Neural crest cell (in vitro differentiated cells): ENCODE data around the gene ARMC6. TPM values are rescaled to one million over a fixed set of nuclear protein-coding genes. Genes with fewer than 3 reads are reported as not detected.

Experiments used
- DNase-seq: peaks from one replicate; pipeline ENCODE4 v3.0.0; 2021; ENCODE audit warnings: low read depth, mixed read lengths, low spot score
- H3K27ac Mint-ChIP-seq: one replicate; pipeline ENCODE4 v1.8.0; 2021; ENCODE audit warnings: mild to moderate bottlenecking, mixed read lengths; ENCODE audit not compliant: unreplicated experiment
- H3K27me3 Mint-ChIP-seq: 2 replicates; pipeline ENCODE4 v1.8.0; 2021; ENCODE audit warnings: low read depth, mild to moderate bottlenecking, mixed read lengths
- H3K36me3 Mint-ChIP-seq: 2 replicates; pipeline ENCODE4 v1.8.0; 2021; ENCODE audit warnings: low read depth, mild to moderate bottlenecking, mixed read lengths
- H3K4me1 Mint-ChIP-seq: 2 replicates; pipeline ENCODE4 v1.8.0; 2021; ENCODE audit warnings: mixed read lengths
- H3K4me3 Mint-ChIP-seq: one replicate; pipeline ENCODE4 v1.8.0; 2021; ENCODE audit warnings: mild to moderate bottlenecking, mixed read lengths
- H3K9me3 Mint-ChIP-seq: 2 replicates; pipeline ENCODE4 v1.8.0; 2021; ENCODE audit warnings: mixed read lengths
- long read RNA-seq: library from polyadenylated mRNA; unstranded; transcript quantifications from one replicate; pipeline ENCODE4 v2.0.0, GENCODE V29; 2020
- total RNA-seq: library from RNA; stranded (reverse); gene quantifications from 2 replicates; pipeline ENCODE4 v1.2.1, GENCODE V29; 2021
- TF ChIP-seq, protein P1 (sequence below): fragments of 200-600 bp; sonication (generic); conservative IDR thresholded peaks from 2 replicates; pipeline ENCODE4 v1.5.0; 2021; ENCODE audit warnings: antibody characterized with exemption, mild to moderate bottlenecking

ARMC6 gene
- 52.5 and 57.9 TPM in 2 replicates for total RNA-seq
- long read RNA-seq, transcript ARMC6-201 (8 exons, 2,412 nt) = minor isoform, 5 of 27 reads
- long read RNA-seq, transcript ARMC6-202 (8 exons, 2,383 nt) = major isoform, 11 of 27 reads
- long read RNA-seq, partial matches to known transcripts = 3 of 27 reads
- long read RNA-seq, other reads (novel, unspliced or antisense) = 6 of 27 reads

DNA sequence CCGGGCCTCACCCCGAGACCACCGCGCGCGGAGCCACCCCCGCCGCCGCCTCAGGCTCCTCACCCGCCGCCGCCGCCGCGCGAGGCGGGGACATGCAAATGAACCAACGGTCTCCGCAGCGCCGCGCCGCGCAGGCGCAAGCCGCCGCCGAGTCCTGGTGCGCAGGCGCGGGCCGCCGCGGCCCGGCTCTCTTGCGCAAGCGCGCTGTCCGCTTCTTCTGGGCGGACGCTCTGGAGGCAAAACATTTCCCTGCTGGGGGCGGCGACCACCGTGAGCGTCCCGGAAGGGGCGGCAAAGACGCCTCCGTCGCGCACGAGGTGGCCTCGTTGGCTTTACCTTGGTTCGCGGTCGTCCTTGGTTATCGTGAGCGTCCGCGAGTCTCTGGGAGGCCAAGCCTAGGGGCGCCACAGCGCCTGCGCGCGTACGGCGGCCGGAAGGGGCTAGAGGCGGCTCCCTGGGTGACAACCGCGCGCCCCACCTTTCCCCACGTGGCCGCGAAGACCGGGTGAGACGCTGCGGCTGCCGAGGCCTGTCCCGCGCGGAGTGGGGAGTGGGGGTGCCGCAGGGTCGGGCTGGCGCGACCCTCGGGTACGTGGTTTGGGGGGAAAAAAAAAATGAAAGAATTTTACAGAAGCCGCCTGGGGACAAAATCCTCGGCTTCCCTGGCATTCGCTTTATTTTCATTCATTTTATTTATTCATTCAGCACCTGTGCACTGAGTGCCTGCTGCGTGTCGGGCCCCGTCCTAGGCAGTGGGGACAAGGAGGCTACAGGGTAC lies at the start of gene ARMC6, which contains the start of gene SUGP2:
ARMC6 (plus strand) TSS at position 178 of the 778 bp plus-strand sequence. CDS start 607 bp downstream, outside the sequence.
SUGP2 (minus strand) TSS at position 92 of the 778 bp plus-strand sequence. CDS start 2,446 bp downstream, outside the sequence.
- peak within 1 kb of the TSS; percentile 98 for H3K4me3 Mint-ChIP-seq
- H3K36me3 Mint-ChIP-seq = peaks cover 25% of the 10 kb centered on the region
- peaks cover 2% of the 10 kb centered on the region for H3K27me3 Mint-ChIP-seq
- TF ChIP-seq, protein P1, sequence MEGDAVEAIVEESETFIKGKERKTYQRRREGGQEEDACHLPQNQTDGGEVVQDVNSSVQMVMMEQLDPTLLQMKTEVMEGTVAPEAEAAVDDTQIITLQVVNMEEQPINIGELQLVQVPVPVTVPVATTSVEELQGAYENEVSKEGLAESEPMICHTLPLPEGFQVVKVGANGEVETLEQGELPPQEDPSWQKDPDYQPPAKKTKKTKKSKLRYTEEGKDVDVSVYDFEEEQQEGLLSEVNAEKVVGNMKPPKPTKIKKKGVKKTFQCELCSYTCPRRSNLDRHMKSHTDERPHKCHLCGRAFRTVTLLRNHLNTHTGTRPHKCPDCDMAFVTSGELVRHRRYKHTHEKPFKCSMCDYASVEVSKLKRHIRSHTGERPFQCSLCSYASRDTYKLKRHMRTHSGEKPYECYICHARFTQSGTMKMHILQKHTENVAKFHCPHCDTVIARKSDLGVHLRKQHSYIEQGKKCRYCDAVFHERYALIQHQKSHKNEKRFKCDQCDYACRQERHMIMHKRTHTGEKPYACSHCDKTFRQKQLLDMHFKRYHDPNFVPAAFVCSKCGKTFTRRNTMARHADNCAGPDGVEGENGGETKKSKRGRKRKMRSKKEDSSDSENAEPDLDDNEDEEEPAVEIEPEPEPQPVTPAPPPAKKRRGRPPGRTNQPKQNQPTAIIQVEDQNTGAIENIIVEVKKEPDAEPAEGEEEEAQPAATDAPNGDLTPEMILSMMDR = no peak
- DNase-seq = peak; percentile 82
- peaks cover 22% of the 10 kb centered on the region for H3K4me1 Mint-ChIP-seq
- H3K27ac Mint-ChIP-seq = peak within 1 kb of the TSS; percentile 83
- H3K9me3 Mint-ChIP-seq = no peaks in the 10 kb centered on the region

DNA sequence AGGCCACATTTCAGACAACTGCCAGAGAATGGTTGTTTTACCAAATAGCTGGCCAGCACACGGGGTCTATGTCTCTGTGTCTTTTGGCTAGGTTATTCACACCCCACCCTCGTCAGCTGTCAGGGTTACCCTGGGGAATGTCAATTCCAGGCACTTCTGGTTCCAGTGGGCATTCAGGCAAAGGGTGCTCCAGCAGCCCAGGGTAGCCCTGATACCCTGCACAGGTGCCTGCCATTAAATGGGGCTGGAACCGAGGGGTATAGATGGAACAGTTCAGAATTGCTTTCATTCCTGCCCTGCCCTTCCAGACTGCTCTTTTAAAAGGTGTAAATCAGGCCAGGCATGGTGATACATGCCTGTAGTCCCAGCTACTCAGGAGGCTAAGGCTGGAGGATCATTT lies 49.2 kb upstream of the ARMC6 start:
- TF ChIP-seq, protein P1 = no peak
- Mint-ChIP-seq H3K27me3 (peaks cover 9% of the 10 kb centered on the region), H3K27ac (no peak overlapping the region), H3K36me3 (no peaks in the 10 kb centered on the region), H3K9me3 (no peaks in the 10 kb centered on the region), H3K4me3 (no peak overlapping the region), H3K4me1 (peaks cover 14% of the 10 kb centered on the region)
- no peak for DNase-seq

DNA sequence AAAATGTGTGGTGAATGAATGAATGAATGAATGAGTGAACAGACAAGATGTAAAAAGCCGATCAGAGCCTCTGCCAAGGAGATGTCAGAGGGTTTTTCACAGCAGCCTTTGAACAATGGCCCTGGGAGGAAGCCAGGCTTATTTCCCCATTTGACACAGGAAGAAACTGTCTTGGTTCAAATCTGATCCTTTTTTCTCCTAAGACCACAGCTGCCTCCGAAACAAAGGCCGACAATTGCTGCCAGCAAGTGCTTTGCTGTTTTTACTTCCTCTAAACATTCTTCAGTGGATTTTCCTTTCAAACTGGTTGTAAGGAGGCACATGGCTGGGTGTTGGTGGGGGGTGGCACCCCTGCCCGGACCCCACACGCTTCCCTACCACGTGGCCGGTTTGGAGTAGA lies 48.1 kb upstream of the ARMC6 start:
- peak overlapping the region; percentile 19 for H3K27ac Mint-ChIP-seq
- DNase-seq = no peak
- peaks cover 9% of the 10 kb centered on the region for H3K27me3 Mint-ChIP-seq
- no peaks in the 10 kb centered on the region for H3K9me3 Mint-ChIP-seq
- no peak overlapping the region for H3K4me3 Mint-ChIP-seq
- H3K4me1 Mint-ChIP-seq = peaks cover 14% of the 10 kb centered on the region
- TF ChIP-seq, protein P1 = no peak
- H3K36me3 Mint-ChIP-seq = no peaks in the 10 kb centered on the region

DNA sequence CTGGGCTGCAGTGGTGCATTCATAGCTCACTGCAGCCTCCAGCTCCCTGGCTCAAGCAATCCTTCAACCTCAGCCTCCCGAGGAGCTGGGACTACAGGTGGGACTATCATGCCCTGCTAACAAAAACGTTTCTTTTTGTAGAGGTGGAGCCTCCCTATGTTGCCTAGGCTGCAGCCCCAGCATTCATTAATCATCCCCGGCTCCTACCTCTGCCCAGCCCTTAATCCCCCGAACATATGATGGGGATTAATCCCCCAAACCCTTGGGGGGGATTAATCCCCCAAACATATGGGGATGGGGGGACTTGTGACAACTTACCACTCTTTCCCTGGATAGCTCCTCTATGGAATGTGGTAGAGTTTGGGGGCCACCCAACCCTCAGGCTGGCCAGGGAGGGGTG lies 45.9 kb upstream of the ARMC6 start:
- DNase-seq = no peak
- Mint-ChIP-seq H3K9me3 (no peaks in the 10 kb centered on the region), H3K27me3 (peaks cover 9% of the 10 kb centered on the region), H3K4me1 (peaks cover 14% of the 10 kb centered on the region), H3K27ac (no peak overlapping the region), H3K4me3 (no peak overlapping the region), H3K36me3 (no peaks in the 10 kb centered on the region)
- TF ChIP-seq, protein P1 = no peak

DNA sequence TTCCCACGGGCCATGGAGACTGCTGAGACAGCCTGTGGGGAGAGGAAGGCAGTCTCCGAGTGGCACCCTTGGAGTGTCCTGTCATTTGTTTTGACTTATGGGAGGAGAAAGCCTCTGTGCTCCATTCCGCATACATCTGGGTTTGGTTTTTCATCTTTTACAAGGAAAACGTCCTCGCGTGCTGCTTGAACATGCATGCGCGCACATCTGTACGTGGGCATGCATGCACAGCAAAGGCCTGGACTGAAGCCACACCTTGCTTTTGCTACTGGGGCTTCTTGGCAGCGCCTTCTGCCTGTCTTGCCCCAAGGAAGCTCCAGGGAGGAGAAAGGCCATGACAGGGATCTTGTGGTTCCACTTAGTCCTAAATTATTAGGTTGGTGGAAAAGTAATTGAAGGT lies 44.1 kb upstream of the ARMC6 start:
- no peaks in the 10 kb centered on the region for H3K9me3 Mint-ChIP-seq
- no peak for DNase-seq
- H3K4me3 Mint-ChIP-seq = no peak overlapping the region
- TF ChIP-seq, protein P1 = no peak
- H3K4me1 Mint-ChIP-seq = peaks cover 14% of the 10 kb centered on the region
- no peak overlapping the region for H3K27ac Mint-ChIP-seq
- peaks cover 4% of the 10 kb centered on the region for H3K36me3 Mint-ChIP-seq
- peaks cover 4% of the 10 kb centered on the region for H3K27me3 Mint-ChIP-seq
